CD4-positive, alpha-beta T cell treated with Interleukin-10 for 1 hour (primary cell): ENCODE measurements around the gene FAM53B.

Source experiments
- DNase-seq: peaks from one replicate; pipeline ENCODE4 v3.0.0-alpha.2; 2020

FAM53B gene

DNA sequence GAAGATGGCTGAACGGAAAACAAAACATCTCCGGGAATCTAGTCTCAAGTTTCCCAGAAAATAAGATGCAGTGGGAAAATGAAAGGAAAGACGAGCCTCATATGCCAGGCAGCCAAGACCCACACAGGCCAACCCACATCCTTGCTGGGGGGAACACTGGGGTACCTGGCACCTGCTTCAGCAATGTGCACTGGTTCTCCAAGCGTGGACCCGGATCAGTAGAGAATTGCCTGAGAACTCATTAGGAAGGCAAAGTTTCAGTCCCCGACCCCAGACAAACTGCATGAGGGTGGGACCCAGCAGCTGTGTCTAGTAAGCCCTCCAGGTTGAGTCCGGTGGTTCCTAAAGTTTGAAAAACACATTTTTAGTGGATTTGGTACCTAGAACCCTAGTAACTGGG, 18.4 kb downstream of the FAM53B start:
- DNase-seq, result no peak

DNA sequence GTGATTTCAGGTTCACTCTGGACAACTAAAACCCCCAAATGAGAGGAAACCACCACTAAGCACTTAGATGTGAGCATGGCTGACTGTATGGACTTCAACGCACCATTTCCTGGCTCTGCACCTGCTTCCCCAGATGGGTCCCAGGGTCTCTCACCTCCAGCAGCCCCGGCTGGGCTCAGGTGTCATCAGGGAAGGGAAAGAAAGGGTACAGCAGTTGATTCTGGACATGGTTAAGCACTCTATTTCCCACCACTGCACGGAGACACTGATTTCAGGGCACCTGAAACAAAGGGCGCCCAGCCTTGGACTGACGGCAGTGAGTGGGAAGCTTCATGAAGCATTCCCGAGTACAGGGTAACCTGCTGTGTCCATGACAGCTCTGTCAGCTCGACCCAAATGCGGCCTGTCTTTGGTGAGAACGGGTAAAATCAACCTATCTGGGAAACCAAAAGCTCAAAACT, 19.0 kb downstream of the FAM53B start:
- no peak for DNase-seq

DNA sequence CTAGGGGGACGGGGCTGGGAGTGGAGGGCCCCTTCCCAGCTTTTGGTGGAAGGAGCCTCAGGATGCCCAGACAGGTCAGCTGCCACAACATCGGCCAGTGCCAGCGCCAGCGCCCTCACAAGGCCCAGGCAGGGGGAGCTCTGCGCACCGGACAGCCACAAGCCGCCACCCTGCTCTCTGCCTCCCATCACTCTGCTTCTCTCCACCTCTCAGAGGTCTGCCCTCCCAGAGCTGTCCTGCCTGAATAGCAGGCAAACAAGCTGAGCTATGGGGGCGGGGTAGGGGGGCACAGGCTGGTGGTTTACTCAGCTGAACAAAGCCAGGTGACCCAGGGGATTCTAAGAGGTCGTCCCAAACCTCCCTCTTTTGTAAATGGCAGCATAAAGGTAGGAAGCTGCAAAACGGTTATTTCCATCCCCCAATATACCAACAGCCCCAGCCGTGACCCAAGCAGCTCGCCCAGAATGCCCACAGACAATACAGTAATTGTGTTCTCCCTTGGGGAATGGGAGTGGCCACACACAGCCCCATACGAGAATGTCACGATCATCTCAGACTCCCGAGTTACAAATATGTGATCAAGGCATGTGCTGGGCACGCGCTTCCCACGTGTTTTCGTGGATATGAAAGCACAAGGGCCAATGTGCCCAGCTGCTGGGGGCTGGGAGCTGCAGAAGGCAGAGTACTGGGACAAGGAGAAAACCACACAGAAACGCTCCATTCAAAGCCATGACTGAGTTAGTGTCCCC, 19.7 kb downstream of the FAM53B start:
- no peak for DNase-seq

DNA sequence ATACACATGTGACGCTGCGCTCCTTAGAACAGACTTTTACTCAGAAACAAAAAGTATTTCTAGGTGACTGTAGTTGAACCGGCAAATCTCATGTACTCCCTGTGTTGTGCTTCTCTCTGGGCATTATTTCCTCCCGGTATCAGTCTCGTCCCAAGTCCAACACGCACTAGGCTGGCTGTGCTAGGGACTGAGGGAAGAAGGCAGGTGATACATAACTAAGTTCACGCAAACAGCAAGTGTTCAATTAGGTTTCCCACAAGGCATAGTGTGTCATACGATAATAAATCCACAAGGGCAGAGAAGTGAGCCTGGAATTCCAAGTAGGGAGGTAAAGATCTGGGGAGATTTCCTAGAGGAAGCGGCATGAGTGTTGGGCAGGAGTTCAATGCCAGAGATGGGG, 20.4 kb downstream of the FAM53B start:
- no peak for DNase-seq

DNA sequence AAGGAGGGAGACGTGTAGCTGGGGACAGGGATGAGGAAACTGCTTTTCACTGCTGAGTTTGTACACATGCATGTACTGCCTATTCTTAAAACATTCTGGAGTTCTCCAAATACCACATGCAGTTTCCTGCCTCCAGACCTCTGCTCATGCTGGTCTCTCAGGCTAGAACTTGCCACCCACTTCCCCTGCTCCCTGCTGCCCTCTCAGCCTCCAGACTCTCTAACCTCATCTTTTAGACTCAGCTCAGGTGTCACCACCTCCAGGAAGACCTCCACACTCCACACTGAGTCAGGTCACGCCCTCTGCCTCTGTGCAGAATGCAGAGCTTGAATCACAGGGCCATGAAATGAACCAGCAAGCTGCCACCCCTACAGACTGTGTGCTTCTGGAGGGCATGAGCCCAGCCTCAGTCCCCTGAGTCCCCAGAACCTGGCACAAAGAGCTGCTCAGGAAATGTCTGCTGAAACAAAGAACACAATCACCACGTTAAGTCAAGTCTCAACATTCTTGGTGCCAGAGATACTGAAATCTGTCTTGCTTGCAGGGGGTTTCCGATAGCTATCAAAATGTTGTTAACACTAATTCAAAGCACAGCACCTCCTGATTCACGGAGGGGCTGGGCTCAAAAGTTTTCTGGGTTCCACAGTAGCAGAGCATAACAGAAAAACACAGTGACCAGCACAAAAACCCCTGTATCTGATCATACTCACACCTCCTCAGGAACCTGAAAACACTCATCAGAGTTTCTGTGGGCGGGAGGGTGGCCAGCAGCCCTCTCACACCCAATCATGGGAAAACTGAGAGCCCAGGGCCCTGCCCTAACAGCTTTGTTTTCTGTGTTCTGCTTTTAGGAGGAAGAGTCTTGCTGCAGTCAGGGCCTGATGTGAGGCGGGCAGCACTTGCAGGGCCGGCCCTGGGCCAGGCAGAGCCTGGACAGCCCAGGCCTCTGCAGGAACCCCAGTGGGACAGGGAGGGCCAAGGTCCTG, 21.1 kb downstream of the FAM53B start:
- peak; percentile 68 for DNase-seq

DNA sequence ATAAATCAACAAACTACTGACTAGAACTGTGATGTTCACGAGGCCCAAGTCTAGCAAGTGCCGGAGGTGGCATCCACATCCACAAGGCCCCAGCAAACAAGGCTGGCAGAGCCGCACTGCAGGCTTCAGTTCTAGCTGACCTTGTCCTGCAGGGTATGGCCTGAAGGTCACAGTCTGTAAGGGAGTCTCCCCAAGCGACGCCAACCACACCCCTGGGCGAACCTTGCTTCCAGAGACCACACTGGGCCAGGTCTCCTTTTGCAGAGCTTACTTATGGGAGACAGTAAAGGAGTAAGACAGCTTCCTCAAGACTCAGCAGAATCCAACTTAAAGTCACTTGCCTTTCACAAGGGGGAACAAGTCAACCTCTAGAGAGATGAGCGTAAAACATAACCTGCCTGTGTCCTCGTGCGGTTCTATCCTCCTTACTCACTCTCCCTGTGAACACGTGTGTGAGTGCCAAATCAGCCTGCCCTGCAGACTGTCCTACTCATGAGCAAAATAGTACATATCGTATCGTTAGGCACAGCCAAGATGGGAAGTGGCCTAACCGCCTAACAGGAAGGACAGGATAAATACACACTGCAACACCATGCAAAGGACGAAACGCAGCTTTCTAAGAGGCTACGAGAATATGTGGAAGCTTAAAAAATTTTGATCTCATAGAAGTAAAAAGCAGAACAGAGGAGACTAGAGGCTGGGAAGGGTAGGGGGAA, 22.7 kb downstream of the FAM53B start:
- DNase-seq, result no peak

DNA sequence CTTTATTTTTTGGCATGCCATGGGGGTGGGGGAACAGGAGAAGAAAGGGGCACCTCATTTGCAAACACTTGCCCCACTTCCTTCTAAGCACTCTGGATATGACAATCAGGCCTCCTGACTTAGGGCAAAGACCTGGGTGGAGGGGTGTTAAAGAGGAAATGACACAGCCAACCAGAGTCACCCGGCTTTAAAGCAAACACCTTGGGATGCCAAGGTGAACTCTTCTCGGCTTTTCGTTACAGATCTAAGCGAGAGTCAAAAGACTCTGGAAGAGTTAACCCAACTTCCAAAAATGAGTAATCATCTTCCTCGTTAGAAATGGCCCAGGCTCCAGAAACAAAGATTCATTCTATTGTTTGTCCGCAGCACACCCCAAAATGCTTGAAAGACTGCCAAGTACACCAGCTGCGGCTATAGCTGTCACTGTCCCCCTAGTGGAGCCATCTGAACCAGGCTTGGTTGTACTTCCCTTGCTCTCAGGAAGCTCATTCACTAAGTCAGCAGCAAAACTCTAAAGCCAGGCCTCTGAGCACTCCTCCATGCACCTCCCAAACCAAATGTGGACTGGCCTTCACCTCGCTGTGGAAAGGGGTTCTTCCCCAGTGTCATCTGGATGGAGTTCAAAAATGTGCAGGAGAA, 24.8 kb downstream of the FAM53B start:
- DNase-seq, result peak; percentile 83

DNA sequence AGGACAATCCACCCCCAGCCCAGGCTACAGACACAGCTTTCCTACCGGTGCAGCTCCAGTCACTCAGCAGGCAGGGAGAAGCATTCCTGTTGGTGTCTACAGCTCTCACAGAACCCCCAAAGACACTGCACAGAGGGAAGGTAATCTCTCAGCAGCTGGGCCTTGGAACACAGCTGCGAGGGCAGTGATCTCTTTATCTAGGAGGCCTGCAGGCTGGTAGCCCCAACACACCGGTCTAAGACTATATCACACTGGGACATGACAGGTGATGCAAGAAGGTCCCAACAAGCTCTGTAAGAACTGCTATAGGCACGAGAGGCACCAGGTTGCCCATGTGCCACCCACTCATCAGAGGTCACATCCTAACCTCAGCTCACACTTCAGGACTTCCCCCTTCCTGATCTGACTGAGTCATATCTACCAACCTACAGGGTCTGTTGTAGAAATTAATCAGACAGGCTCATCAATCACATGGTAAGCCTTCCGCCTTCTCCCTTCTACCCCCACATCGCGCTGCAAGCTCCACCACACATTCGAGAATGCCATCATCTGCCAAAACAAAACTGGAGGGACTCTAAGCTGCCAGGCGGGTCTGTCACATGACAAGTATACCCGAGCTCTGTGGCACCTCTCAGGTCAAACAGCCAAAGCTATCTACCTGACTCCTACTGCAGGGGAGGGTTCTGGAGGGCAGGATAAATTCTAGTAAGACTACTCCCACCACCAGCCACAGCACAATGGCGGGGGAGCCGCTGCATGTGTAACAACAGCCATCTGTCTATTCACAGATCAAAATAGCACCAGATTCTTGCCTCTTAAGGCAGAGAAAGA, 26.1 kb downstream of the FAM53B start:
- DNase-seq, result peak; percentile 88

DNA sequence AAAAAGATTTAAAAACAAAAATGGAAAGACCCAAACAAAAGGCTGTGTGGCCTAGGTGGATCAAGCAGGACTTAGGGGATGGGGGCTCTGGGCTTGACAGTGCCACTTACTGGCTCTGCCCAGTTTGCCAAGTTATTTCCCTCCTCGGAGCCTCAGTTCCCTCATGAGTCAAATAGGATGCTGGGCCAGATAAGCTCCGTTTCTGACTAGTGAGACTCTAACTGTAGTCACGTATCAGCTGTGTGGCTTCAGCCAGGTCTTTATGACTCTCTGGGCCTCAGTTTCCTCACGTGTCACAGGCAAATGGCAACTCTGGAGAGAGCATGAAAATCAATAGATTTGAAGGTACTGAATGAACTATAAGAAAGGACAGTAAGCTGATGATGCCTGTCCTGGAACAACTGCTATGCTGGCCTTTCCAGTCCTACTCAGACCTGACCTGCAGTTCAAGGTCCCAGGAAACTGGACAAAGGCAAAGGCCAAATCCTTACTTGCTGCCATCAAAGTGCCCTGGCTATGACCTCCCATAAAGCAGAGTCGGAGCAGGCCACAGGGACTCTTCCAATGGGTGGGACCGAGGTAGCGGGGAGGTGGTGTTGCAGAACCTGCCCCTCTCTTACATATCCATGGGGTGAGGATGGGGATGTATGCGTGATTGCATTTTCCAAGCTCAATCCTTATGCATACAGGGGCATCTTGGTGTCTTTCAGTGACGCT, 27.0 kb downstream of the FAM53B start:
- DNase-seq, result no peak

DNA sequence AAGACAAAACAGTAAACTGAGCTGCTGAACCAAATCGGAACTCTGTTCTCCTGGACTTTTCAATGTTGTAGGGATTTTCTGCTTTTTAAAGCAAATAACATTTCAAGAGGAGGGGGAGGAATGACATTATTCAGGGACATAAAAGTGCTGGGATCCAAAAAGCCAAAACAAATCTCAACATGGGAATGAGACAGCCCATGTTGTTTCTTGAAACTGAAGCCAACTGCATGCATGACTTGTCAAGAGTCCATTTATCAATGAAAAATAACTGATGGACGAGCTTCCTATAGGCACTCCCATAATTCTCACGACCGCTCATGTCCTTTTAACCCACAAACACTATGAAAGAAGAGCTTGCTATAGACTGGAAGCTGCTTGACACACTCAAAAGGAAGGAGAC, 27.8 kb downstream of the FAM53B start:
- DNase-seq, result no peak

DNA sequence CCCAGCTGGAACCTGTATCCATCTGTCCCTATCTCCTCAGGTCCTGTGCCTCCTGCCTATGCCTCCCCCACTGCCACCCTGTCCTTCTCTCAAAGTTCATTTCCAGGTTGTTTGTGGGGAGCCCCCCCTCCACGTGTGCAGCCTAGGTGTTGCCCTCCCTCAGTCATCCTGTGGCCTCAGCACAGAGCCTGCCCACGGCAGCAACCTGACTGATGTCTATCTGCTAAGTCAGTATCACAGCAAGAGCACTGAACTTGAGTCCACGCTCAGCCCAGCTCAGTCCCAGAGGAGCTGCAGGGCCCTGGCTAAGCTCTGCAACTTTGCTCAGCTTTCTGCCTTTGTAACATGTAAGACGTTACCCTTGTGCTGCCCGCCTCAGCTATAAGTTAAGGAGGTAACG, 28.7 kb downstream of the FAM53B start:
- DNase-seq, result no peak

DNA sequence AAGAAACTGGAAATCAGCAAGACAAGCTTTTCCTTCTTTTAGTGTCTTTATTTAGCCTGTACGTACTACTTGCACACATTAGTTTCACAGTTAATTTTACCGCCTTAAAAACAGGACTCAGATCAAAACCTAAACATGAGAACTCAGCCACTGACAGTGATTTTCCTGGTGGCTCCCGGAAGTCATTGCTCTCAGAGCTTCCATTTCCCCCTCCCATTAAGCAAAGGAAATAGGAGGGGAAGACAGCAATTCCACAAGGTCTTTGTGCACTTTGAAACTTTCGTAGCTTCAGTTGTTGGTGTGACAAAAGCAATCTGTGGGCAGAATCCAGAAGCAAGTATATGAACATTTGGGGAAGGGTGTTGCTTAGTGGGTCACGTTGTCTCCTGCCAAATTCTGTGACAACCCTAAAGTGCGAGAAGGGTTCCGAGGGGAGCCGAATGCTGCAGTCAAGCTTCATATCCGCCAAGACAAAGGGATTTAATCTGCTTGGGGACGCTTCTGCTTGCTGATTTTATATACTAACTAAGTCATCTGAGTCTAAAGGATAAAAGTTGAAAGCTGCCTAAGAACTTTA, 30.4 kb downstream of the FAM53B start:
- no peak for DNase-seq

DNA sequence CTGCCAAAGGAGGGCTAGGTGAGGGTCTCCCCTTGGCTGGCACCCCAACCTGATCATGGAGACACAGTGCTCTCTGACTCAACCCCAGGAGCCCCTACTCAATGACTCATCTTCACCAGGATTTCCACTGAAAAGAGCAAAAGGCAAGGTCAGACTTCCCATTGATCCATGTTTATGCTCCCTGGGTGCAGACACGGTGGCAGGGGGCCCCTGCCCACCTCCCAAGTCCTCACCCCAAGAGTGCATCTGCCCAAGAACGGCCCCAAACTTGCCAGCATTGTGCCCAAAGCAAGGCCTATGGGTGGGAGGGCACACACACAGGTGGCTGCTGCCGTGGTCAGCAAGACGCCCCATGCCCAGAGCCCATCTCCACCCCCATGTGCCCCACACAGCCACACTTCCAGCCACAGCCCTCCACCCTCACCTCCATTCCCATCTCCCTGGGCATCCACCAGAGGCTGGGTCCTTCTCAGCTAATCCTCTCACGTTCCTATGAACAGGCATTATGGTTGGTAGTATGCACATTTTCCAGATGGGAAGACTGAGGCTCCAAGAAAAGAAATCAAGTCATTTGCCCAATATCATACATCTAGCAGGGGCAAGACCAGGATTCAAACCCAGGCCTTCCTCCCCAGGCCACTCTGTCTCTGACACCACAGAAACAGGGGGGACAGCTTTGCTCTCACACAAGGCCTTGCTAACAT, 31.3 kb downstream of the FAM53B start:
- DNase-seq, result no peak

DNA sequence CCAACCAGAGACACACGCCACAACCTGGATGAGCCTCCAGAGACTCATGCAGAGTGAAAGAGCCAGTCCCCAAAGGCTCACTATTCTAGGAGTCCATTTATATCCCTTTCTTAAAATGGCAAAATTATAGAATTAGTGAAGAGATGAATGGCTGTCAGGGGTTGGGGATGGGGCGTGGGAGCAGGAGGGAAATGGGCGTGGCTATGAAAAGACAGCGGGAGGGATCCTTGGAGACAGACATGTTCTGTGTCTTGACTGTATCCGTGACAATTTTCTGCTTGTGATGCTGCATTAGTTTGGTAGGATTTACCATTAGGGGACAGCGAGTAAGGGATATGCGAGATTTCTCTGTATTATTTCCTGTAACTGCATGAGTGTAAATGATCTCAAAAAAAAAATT, 33.0 kb downstream of the FAM53B start:
- DNase-seq, result no peak

DNA sequence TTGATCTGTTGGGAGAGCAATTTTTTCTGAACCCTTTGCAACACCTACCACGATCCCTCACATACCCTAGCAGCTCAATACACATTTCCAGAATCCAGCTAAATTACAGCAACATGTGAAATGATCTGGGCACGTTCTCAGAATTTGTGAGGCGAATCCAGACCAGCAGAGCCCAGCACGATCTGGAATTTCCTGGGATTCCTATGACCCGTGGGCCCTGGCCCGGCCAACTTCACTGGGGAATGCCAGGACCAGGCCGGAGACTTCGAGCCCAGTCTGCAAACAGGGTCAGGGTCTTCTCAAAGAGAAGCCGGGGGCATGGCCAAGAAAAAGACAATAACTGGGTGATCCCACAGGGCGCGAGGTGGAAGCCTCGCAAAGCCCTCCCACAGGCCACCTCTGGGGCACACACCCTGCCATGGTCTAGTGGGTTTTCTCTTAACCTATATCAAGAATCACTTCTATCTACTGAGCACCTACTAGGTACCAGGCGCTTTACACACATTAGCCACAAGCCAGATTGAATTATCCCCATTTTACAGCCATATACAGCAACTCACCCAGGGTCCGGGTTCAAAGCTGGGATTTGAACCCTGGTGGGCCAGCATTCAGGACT, 33.8 kb downstream of the FAM53B start:
- no peak for DNase-seq

DNA sequence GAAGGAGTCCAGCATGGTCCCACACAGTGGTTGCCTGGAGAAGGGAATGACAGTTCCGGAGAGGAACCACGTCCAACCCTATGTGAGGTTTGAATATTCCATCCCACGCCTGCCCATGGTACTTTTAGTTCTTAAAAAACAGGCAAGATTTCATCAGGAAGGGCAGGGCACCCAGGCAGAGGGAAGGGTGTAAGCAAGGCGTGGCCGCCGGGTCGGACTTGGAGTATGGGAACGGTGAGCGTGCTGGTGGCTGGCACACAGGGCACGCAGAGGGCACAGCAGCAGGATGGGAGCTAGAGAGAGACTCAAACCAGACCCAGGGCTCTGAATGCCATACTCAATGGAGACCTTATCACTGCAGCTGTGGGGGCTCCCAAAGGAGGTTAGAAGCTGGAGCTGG, 34.3 kb downstream of the FAM53B start:
- DNase-seq, result no peak

DNA sequence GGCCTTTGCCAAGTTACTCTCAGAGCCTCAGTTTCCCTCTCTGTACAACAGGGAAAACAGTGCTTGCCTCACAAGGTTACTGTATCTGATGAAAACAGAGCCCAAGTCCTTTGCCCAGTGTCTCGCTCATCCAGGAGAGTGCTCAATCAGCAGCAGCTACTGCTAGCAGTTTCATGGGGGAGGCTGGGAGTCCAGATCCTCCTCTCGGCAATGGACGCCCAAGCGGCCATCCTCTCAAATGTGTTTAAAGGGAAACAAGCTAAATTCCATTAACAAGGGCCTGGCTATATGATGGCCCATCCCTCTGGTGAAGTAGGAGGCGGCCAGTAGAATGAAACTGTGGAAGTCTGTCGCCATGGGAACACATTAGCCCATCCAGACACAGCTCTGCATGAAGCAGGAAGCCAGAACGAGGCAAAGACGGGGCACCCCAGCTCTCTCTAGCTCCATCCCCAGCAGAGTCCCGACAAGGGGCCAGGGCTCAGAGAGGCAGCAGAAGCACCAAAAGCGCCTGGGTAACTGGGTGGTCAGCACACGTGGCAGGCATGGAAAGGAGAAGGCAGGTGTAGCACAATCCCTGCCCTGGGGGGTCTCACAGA, 35.2 kb downstream of the FAM53B start:
- no peak for DNase-seq

DNA sequence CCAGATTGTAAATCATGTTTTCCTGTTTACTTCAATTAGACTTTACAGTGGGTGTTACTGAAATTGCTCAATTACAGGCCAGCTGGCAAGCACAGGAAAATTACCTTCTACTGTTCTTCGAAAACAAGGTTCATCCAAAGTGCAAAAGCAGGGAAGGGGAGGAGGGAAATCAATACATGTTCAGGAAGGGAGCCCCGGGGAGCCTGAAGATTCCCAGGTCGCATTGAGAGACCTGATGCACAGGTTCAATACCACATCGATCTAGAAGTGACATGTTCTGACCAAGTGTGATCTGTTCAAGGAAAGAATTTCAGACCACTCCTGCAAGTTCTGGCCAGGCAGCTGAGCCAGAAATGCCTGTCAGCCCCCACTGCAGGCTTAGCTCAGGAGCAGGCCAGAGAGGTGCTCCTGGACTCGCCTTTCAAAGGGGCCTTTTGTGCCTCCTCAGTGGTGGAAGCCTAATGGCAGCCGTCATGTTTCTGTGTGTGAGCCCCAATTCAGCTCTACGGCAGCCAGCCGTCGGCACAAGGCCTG, 35.9 kb downstream of the FAM53B start:
- DNase-seq, result no peak

DNA sequence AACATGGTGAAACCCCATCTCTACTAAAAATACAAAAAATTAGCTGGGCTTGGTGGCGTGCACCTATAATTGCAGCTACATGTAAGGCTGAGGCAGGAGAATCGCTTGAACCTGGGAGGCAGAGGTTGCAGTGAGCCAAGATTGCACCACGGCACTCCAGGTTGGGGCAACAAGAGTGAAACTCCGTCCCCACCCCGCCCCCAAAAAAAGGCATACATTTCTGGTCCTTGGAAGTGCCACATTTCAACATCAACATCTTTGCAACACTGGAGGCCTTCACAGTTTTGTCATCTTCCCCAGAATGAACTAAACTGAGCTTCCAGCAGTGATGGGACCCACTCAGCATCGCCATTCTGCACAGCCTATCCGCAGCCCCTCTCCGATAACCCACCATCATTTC, 36.6 kb downstream of the FAM53B start:
- DNase-seq, result no peak
